C4-2B (cell line): ENCODE results near the gene POLR2A.
"Not testable (repeated sequence)": the region's sequence is repeated elsewhere in the genome, so short reads cannot be mapped to it uniquely, and the experiment has no call there.

Experiments
- CTCF ChIP-seq: fragments of 450-650 bp; conservative IDR thresholded peaks from 2 replicates; pipeline ENCODE4 v1.5.1; 2017; ENCODE audit warnings: mild to moderate bottlenecking
- ZFX ChIP-seq: fragments of 450-650 bp; IDR thresholded peaks from 2 replicates; pipeline ENCODE4 v1.6.1; 2017

GRCh38 chr17:7474767-7475166 lies 9.4 kb upstream of the POLR2A start:
- not testable (repeated sequence) for TF ChIP-seq CTCF, ZFX
